H1 (cell line): ENCODE data around the gene ABHD2. TPM values are rescaled to one million over a fixed set of nuclear protein-coding genes. Genes with fewer than 3 reads are reported as not detected.

Experiments
- JUND ChIP-seq: IDR thresholded peaks from 2 replicates; pipeline ENCODE4 v1.6.1; 2011; ENCODE audit warnings: mild to moderate bottlenecking, improper control_type of control experiment, low read length
- RXRA ChIP-seq: IDR thresholded peaks from 2 replicates; pipeline ENCODE4 v1.6.1; 2011; ENCODE audit warnings: low read depth, mild to moderate bottlenecking, low read length, moderate library complexity; ENCODE audit not compliant: insufficient read depth
- TAF1 ChIP-seq: IDR thresholded peaks from 2 replicates; pipeline ENCODE4 v1.6.1; 2011; ENCODE audit warnings: mild to moderate bottlenecking, low read depth, low read length
- TEAD4 ChIP-seq: IDR thresholded peaks from 2 replicates; pipeline ENCODE4 v1.6.1; 2012; ENCODE audit warnings: low read depth, low read length, inconsistent platforms, mixed read lengths
- polyA plus RNA-seq, 7 experiments: library from polyadenylated mRNA; depleted of rRNA in 3 of 7; stranded (reverse) in 5 of 7; unstranded in 2 of 7; fragments of >200 nt in 5 of 7; fragments of 200-250 nt in 2 of 7; gene quantifications; 1 replicate in 5 of 7; 2 replicates in 1 of 7; 4 replicates in 1 of 7; pipeline versions ENCODE4 v1.2.1 to v1.2.3, GENCODE V29; 2011 to 2013; ENCODE audit warnings: missing spikeins in 2 of 7, mixed read lengths in 2 of 7
- total RNA-seq: library from RNA; stranded (reverse); fragmentation: NEBNext Ultra II Directional; extraction: Animal tissue kit (Norgen Biotek cat#: 25700); gene quantifications from 2 replicates; pipeline ENCODE4 v1.2.1, GENCODE V29; 2021

The ABHD2 gene
- total and polyA plus RNA-seq, 2 of the 8 experiments (the other 6 are each of a cell fraction or from before 2014, with no cell fraction given), result 9.1 to 23.7 TPM

- TF ChIP-seq JUND, result no peak
- no peak for TF ChIP-seq TEAD4
- TF ChIP-seq RXRA, result no peak
- TF ChIP-seq TAF1, result no peak
Measured at GRCh38 chr15:89042387-89042786, 45.9 kb upstream of the ABHD2 start (continued).
